ENCODE data around the gene SUGCT.

SUGCT gene

DNA sequence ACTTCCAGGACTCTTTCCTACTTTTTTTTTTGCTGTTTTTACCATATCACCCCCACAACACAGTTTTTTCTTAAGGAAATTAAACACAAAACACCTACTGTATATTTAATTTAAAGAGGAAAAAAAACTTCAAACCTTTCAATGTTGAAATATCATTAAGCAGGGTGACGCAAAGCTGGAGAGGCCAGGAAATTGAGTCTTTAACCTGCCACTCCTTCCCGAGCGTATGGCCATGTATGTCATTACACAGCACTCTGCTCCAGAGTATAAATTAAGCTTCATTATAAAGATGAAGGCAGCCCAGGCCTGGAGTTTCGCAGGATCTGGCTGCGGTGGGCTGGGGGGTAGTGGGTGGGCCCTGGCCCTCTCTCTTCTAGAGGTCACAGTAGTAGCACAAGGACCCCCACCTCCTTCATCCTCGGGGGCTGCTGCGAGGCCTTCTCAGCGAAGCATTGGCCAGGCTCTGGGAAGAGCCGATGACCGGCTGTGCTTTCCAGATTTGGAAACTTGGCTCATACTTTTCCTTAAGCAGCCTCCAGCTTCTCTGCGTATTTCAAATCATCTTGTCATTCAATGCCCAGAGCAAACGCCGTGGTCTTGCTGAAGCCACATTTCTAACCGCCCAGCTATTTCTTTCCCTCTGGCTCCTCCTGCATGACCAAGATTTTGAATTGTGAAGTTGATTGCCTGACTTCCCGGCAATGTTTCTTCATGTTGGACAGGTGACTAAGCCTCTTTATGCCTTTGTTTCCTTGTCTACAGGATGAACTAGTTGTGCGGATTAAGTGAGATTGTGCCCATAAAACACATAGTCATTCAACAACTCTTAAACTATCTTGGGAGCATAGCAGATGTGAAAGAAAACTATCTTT lies 765.1 kb downstream of the SUGCT start:
- Mint-ChIP-seq H3K4me3 (no peak overlapping the region), H3K27ac (peak overlapping the region in 1 of 3 experiments; percentile 1), H3K9me3 (peaks cover 26% of the 10 kb centered on the region), H3K4me1 (peaks cover 7% of the 10 kb centered on the region), H3K27me3 (ENCODE audit: low read depth) (no peaks in the 10 kb centered on the region), H3K36me3 (ENCODE audit: low read depth) (peaks cover 7% of the 10 kb centered on the region)
- TF ChIP-seq, protein P1, sequence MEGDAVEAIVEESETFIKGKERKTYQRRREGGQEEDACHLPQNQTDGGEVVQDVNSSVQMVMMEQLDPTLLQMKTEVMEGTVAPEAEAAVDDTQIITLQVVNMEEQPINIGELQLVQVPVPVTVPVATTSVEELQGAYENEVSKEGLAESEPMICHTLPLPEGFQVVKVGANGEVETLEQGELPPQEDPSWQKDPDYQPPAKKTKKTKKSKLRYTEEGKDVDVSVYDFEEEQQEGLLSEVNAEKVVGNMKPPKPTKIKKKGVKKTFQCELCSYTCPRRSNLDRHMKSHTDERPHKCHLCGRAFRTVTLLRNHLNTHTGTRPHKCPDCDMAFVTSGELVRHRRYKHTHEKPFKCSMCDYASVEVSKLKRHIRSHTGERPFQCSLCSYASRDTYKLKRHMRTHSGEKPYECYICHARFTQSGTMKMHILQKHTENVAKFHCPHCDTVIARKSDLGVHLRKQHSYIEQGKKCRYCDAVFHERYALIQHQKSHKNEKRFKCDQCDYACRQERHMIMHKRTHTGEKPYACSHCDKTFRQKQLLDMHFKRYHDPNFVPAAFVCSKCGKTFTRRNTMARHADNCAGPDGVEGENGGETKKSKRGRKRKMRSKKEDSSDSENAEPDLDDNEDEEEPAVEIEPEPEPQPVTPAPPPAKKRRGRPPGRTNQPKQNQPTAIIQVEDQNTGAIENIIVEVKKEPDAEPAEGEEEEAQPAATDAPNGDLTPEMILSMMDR (IDR thresholded peaks at IDR 0.05; ENCODE audit: unreplicated experiment in 3 of 3): no peak

DNA sequence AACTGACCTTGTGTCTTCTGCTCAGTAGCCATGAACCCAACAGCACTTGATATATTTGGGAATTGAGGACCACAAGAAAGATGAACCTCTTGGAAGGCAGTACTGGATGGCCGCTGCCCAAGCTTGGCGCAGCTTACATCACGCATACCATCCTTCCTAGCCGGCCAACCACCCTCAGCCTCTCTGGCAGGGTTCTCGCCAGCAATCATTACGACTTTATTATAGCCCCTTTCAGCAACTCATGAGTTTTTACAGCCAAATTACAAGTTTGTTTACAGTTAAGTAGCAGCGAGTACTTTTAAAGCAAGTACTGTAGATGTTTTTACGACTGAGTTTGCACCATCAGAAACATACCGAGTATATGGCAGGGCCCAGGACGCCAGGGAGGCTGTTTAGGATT lies 769.1 kb downstream of the SUGCT start:
- peaks cover 5% of the 10 kb centered on the region for H3K9me3 Mint-ChIP-seq
- TF ChIP-seq, protein P1 (IDR thresholded peaks at IDR 0.05; ENCODE audit: unreplicated experiment in 3 of 3): no peak

DNA sequence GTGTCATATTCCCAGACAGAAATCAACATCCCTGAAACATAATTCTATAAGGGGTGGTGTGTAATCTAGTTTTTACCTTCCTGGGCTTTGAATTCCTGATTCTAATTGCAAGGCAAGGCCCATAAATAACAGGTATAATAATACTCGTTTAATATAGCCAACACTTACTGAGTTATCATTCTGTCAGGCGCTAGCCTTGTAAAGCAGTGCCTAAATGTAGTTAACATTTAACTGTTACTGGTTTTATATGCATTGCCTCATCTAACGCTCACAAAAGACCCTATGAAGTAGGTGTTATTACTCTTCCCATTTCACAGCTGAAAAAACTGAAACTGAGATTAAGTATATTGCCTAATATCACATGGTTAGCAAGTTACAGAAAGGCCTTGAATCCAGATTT lies 772.5 kb downstream of the SUGCT start:
- Mint-ChIP-seq H3K9me3 (no peaks in the 10 kb centered on the region), H3K27me3 (ENCODE audit: low read depth) (no peaks in the 10 kb centered on the region), H3K27ac (no peak overlapping the region), H3K4me3 (no peak overlapping the region), H3K36me3 (ENCODE audit: low read depth) (no peaks in the 10 kb centered on the region), H3K4me1 (peaks cover 16% of the 10 kb centered on the region)
- TF ChIP-seq, protein P1 (IDR thresholded peaks at IDR 0.05; ENCODE audit: unreplicated experiment in 3 of 3): no peak

More for the DNA sequence above, 769.1 kb downstream of the SUGCT start:
- H3K36me3 Mint-ChIP-seq (ENCODE audit: low read depth): peaks cover 3% of the 10 kb centered on the region
- no peak overlapping the region for H3K4me3 Mint-ChIP-seq
- H3K27me3 Mint-ChIP-seq (ENCODE audit: low read depth): no peaks in the 10 kb centered on the region
- peaks cover 7% of the 10 kb centered on the region for H3K4me1 Mint-ChIP-seq
- no peak overlapping the region for H3K27ac Mint-ChIP-seq

DNA sequence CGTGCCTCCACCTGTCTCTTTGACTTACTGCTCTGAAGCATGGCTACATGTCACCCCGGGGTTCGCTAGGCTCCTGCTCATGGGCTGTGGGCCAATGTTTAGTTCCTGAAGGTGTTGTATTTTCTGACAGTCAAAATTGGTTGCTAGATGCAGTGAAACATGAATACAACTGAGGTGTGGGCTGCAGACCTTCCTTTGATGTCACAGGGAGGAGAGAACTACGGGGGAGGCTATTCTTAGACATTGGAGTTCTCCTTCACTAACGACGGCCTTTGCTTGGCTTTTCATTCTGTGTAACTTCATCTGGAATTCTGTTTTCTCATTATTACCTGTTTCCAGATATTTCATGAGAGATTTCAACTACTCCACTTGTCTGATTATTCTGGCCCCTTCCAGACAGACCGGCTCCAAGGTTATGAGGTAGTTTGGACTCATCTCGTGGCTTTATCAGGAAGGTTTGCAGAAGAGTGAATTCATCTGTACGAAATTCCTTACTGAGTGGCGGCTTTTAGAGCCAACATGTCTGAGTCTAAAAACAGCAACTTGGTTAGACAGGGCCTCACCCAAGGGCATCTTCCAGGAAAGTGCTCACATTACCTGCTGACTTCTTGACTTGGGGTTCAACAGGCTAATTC lies 774.7 kb downstream of the SUGCT start:
- Mint-ChIP-seq H3K27ac (peak overlapping the region in 2 of 3 experiments; percentile 48 to 65), H3K4me1 (peaks cover 16% of the 10 kb centered on the region), H3K36me3 (ENCODE audit: low read depth) (no peaks in the 10 kb centered on the region), H3K9me3 (no peaks in the 10 kb centered on the region), H3K4me3 (no peak overlapping the region), H3K27me3 (ENCODE audit: low read depth) (no peaks in the 10 kb centered on the region)
- TF ChIP-seq, protein P1 (IDR thresholded peaks at IDR 0.05; ENCODE audit: unreplicated experiment in 3 of 3): no peak
